ENCODE data around the gene LSMEM2.
"Not testable (repeated sequence)": the region's sequence is repeated elsewhere in the genome, so short reads cannot be mapped to it uniquely, and the experiment has no call there.

The LSMEM2 gene

GRCh38 chr3:50279255-50280016 lies 549 bp downstream of the LSMEM2 start:
- DNase-seq, result no peak

- not testable (repeated sequence) for DNase-seq
Measured at GRCh38 chr3:50284121-50284520, 5.2 kb downstream of the LSMEM2 start.

GRCh38 chr3:50286322-50287227 lies 7.7 kb downstream of the LSMEM2 start:
- no peak for DNase-seq

- DNase-seq, result no peak
Measured at GRCh38 chr3:50287262-50287661, 8.4 kb downstream of the LSMEM2 start.

- no peak for DNase-seq
Measured at GRCh38 chr3:50288387-50289007, 9.6 kb downstream of the LSMEM2 start.

DNA sequence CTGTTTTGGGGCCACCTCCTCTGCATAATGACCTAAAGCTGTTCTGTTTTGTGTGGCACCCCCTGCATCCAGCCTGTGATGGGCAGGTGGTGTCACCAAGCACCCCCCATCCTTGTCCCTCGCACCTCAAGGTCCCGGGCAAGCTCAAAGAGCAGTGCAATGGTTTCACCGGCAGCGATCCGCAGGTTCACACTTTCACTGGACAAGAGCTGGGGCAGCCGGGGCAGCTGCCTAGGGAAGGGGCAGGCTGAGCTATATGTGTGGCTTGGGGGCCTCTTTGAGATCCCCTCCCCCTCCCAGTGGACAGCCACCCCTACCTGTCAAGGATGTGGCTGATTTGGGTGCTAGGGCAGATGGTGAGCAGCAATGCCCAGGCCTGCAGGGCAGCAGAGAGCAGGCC lies 10.2 kb downstream of the LSMEM2 start:
- no peak for DNase-seq

- no peak for DNase-seq
Measured at GRCh38 chr3:50290161-50290641, 11.3 kb downstream of the LSMEM2 start.

DNA sequence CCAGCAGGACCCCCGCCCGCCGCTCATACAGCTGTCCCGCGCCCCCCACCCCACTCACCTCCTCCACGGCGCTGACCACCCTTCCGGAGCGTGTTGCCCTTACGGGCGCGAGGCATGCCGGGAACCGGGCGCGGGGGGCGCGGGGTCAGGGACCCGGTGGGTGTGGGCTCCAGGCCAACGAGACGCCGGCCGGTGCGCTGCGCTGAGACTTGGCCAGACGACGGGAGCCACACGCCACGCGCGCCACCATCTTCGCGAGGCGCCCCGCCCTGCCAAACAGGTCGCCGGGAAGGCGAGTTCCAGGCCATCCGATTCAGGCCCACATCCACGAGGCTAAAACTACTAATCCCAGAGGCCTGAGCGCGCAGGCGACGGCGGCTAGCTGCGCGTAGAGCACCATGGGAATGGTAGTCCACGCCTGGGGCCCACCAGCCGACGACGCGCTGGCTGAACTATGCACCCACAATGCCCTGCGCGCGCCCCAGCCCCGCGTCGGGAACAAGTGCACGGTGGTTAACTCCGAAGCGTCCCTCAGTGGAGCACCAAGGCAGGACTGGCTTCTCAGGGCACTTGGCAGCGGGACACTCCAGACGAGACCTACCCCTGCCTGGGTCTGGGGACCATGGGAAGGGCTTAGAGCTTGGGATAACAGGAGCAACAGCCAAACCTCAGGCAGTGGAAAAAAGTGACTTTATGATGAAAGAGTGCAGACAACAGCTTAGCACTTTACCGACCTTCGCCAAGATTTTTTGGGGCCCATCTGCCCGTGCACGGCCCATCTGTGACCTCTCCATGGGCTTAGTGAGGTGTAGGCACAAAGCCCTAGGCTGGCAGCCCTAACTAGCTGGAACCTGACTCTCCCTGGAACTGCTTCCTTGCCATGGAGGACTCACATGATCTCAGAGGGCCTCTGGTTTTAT lies 13.5 kb downstream of the LSMEM2 start, which contains the start of gene IFRD2:
TSS of gene IFRD2 (minus strand) at position 271 of the 920 bp plus-strand sequence. CDS start at position 116, 155 bp downstream.
- peak; percentile 74 for DNase-seq

DNA sequence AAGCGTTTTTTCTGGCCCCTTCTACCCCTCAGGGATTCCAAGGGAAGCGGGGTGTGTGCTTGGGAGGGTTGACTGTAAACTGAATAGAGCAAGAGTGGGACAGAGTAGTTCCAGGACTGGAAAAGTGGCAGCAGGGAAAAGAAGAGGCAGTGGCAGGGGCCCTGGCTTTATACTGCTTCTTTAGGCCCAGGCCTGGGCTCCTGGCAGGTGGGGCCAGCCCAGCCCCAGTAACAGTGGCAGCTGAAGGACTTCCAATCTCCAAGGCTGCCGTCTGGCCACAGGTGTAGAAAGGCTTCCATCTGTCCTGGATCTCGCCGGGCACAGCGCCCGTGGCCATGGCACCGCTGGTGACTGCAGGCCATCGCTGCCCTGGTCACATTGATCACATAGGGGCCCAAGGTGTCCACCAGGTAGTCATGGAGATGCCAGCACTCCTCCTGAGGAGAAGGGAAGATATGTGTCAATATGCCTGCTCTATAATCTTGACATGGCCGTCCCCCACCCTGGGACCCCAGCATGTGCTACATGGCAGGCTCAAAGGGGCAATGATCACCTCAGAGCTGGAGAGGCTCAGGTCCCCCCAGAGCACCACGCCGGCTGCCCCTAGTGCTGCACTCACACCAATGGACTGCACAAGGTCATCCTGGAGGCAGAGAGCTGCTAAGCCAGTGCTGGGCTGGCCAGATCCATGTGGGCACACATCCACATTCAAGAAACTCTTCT lies 14.4 kb downstream of the LSMEM2 start:
- no peak for DNase-seq

DNA sequence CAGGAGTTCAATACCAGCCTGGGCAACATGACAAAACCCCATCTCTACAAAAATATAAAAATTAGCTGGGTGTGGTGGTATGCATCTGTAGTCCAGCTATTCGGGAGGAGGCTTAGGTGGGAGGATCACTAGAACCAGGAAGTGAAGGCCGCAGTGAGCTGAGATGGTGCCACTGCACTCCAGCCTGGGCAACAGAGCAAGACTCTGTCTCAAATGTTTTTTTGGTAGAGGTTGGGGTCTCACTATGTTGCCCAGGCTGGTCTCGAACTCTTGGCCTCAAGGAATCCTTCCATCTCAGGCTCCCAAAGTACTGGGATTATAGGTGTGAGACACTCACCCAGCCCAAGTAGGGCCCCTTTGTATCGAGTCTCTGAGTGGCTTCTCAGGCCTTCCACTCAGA lies 15.2 kb downstream of the LSMEM2 start:
- no peak for DNase-seq

DNA sequence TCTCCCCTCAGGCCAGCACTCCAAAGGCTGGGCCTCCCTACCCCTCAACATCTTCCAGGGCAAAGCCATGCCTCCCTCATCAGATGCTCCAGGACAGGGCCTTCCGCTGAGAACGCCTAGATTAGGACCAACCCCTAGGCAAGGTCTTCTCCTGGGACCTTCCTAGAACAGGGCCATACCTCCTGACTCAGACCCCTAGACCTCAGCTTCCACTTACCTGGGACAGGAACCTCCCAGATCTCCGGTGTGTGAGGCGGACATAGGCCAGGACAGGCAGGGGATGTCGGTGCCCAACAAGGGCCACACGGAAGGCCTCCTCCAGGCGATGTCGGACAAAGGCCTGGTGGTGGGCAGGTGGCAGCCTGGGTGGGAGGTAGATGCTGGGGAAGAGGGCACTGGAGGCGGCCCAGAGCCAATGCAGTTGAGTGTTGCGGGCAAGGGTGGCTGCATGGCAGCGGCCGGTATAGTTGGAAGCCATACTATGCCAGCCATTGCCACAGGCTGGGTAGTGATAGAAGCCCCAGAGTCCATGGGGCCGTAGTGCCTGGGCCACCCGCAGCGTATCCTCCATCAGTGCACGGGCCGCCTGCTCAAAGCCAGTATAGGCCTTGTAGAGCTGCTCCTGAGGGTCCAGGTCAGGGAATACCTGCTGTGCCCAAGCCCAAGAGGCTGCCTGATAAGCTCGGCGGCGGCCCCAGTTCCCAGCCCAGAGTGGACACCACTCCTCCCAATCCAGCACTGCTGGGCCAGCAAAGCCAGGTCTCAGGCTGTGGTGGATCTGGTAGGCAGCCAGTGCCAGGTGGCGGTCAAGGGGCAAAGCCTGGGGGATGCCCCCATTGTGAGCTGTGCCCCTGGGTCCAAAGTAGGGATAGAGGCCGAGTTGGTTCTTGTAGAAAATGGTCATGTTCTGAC lies 15.9 kb downstream of the LSMEM2 start:
- DNase-seq, result no peak

GRCh38 chr3:50295553-50296431 lies 16.9 kb downstream of the LSMEM2 start:
- no peak for DNase-seq

- DNase-seq, result no peak
Measured at GRCh38 chr3:50296721-50297383, 18.0 kb downstream of the LSMEM2 start.

DNA sequence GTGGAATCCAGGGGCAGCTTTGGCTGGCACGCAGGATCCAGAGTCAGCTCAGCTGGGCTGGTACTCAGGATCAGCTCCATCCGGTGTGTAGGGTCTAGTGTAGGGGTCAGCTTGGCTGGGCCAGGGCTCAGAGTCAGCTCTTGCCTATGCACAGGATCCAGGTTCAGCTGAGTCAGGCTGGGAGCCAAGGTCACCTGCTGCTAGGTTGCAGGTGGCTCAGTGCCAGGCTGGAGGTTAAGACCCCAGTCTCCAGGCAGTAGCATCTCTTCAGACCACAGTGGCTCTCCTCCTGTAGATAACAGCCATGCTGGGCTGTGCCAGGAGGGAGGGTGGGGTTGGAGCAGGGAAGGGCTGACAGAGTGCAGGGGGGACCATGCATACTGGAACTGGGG lies 18.5 kb downstream of the LSMEM2 start:
- DNase-seq, result no peak

GRCh38 chr3:50297896-50298725 lies 19.2 kb downstream of the LSMEM2 start:
- DNase-seq, result no peak

GRCh38 chr3:50298836-50299637 lies 20.1 kb downstream of the LSMEM2 start, which contains the start of the genes HYAL3 and NAA80:
HYAL3 (minus strand) TSS chr3:50299405; CDS start chr3:50295602, 3,803 bp downstream.
NAA80 (minus strand) TSS chr3:50299405; CDS start chr3:50297463, 1,942 bp downstream.
- DNase-seq, result peak; percentile 91
